HG02763 (cell line): ENCODE results near the gene SYCE1.

ENCODE experiments used
- ATAC-seq: cut with Tn5 transposase; IDR thresholded peaks from one replicate; pipeline ENCODE4 v1.9.1; 2021; ENCODE audit warnings: mild to moderate bottlenecking, moderate library complexity; ENCODE audit not compliant: unreplicated experiment

The SYCE1 gene

DNA sequence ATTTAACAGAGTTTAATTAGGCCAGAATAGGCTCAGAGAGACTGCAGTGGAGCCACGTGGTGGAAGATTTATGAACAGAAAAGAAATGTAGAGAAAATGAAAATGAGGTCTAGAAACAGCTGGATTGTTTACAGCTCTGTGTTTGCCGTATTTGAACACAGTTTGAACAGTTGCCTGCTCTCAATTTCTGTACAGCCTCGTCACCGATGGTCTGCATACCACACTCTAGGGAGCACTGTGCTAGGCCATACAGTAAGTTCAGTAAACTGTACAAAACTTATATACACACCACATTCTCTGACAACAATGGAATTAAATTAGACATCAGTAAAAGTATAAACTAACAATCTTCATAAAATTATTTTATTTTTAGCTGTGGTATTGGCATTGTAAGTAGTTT lies 49.3 kb downstream of the SYCE1 start:
- no peak for ATAC-seq

GRCh38 chr10:133515471-133515870 lies 49.9 kb downstream of the SYCE1 start:
- ATAC-seq = no peak

GRCh38 chr10:133511907-133512528 lies 53.4 kb downstream of the SYCE1 start:
- no peak for ATAC-seq

- ATAC-seq = no peak
These were observed 54.0 kb downstream of the SYCE1 start for GRCh38 chr10:133511408-133511807.

GRCh38 chr10:133509700-133510099 lies 55.7 kb downstream of the SYCE1 start:
- ATAC-seq = no peak
